BLaER1 (cell line): ENCODE data around the gene GRIA4.
A peak's percentile ranks its signal among the peaks of the same experiment; 100 is the strongest.

Experiments used
- H3K27ac ChIP-seq: shearing (Covaris generic); formaldehyde crosslinking; 2 replicates; pipeline ENCODE4 v1.8.1; 2022
- H3K27me3 ChIP-seq: shearing (Covaris generic); formaldehyde crosslinking; 2 replicates; pipeline ENCODE4 v1.8.1; 2022
- H3K36me3 ChIP-seq: shearing (Covaris generic); formaldehyde crosslinking; 2 replicates; pipeline ENCODE4 v1.8.1; 2022
- H3K4me1 ChIP-seq: shearing (Covaris generic); formaldehyde crosslinking; 2 replicates; pipeline ENCODE4 v1.8.1; 2022
- H3K4me2 ChIP-seq: shearing (Covaris generic); formaldehyde crosslinking; 2 replicates; pipeline ENCODE4 v1.8.1; 2022
- H3K4me3 ChIP-seq: shearing (Covaris generic); formaldehyde crosslinking; 2 replicates; pipeline ENCODE4 v1.8.1; 2022
- H3K9ac ChIP-seq: shearing (Covaris generic); formaldehyde crosslinking; 2 replicates; pipeline ENCODE4 v1.8.1; 2022
- H3K9me3 ChIP-seq: shearing (Covaris generic); formaldehyde crosslinking; 2 replicates; pipeline ENCODE4 v1.8.1; 2022
- H4K20me1 ChIP-seq: shearing (Covaris generic); formaldehyde crosslinking; 2 replicates; pipeline ENCODE4 v1.8.1; 2022
- Cebpa-rat ChIP-seq: shearing (Covaris generic); IDR thresholded peaks from 2 replicates; pipeline ENCODE4 v1.8.1; 2022

GRIA4 gene

GRCh38 chr11:105802390-105802789 lies 192.5 kb downstream of the GRIA4 start:
- Histone ChIP-seq H3K36me3 (no peaks in the 10 kb centered on the region), H3K4me3 (no peak overlapping the region), H3K4me2 (no peak overlapping the region), H3K27me3 (no peaks in the 10 kb centered on the region), H4K20me1 (no peaks in the 10 kb centered on the region), H3K4me1 (no peaks in the 10 kb centered on the region), H3K9me3 (no peaks in the 10 kb centered on the region), H3K9ac (no peak overlapping the region), H3K27ac (no peak overlapping the region)
- no peak for TF ChIP-seq Cebpa-rat

GRCh38 chr11:105811242-105811641 lies 201.4 kb downstream of the GRIA4 start:
- H3K4me2 ChIP-seq: no peak overlapping the region
- no peak for TF ChIP-seq Cebpa-rat
- H3K27me3 ChIP-seq: no peaks in the 10 kb centered on the region
- H3K4me1 ChIP-seq: no peaks in the 10 kb centered on the region
- no peak overlapping the region for H3K4me3 ChIP-seq
- H3K36me3 ChIP-seq: no peaks in the 10 kb centered on the region
- H3K9me3 ChIP-seq: no peaks in the 10 kb centered on the region
- H3K9ac ChIP-seq: no peak overlapping the region
- no peak overlapping the region for H3K27ac ChIP-seq
- no peaks in the 10 kb centered on the region for H4K20me1 ChIP-seq

- H3K4me1 ChIP-seq: no peaks in the 10 kb centered on the region
- H4K20me1 ChIP-seq: no peaks in the 10 kb centered on the region
- TF ChIP-seq Cebpa-rat: no peak
- no peak overlapping the region for H3K4me3 ChIP-seq
- H3K4me2 ChIP-seq: no peak overlapping the region
- no peaks in the 10 kb centered on the region for H3K9me3 ChIP-seq
- H3K27me3 ChIP-seq: no peaks in the 10 kb centered on the region
- no peak overlapping the region for H3K9ac ChIP-seq
- H3K36me3 ChIP-seq: no peaks in the 10 kb centered on the region
- H3K27ac ChIP-seq: no peak overlapping the region
Measured at GRCh38 chr11:105821372-105821771, 211.5 kb downstream of the GRIA4 start.

- no peak overlapping the region for H3K4me2 ChIP-seq
- H3K27ac ChIP-seq: no peak overlapping the region
- H4K20me1 ChIP-seq: no peaks in the 10 kb centered on the region
- H3K27me3 ChIP-seq: no peaks in the 10 kb centered on the region
- no peak overlapping the region for H3K9ac ChIP-seq
- no peaks in the 10 kb centered on the region for H3K36me3 ChIP-seq
- no peaks in the 10 kb centered on the region for H3K9me3 ChIP-seq
- H3K4me3 ChIP-seq: no peak overlapping the region
- no peak for TF ChIP-seq Cebpa-rat
- no peaks in the 10 kb centered on the region for H3K4me1 ChIP-seq
Measured at GRCh38 chr11:105821781-105822180, 211.9 kb downstream of the GRIA4 start.

GRCh38 chr11:105823495-105824033 lies 213.7 kb downstream of the GRIA4 start:
- H3K9me3 ChIP-seq: no peaks in the 10 kb centered on the region
- H3K9ac ChIP-seq: no peak overlapping the region
- TF ChIP-seq Cebpa-rat: no peak
- no peak overlapping the region for H3K4me2 ChIP-seq
- H3K4me3 ChIP-seq: no peak overlapping the region
- H3K4me1 ChIP-seq: no peaks in the 10 kb centered on the region
- H3K27ac ChIP-seq: no peak overlapping the region
- no peaks in the 10 kb centered on the region for H3K36me3 ChIP-seq
- no peaks in the 10 kb centered on the region for H3K27me3 ChIP-seq
- H4K20me1 ChIP-seq: no peaks in the 10 kb centered on the region

GRCh38 chr11:105824457-105825013 lies 214.7 kb downstream of the GRIA4 start:
- Histone ChIP-seq H3K27ac (no peak overlapping the region), H3K27me3 (no peaks in the 10 kb centered on the region), H3K4me3 (no peak overlapping the region), H3K4me2 (no peak overlapping the region), H3K9ac (no peak overlapping the region), H3K36me3 (no peaks in the 10 kb centered on the region), H3K4me1 (peaks cover 8% of the 10 kb centered on the region), H3K9me3 (no peaks in the 10 kb centered on the region), H4K20me1 (no peaks in the 10 kb centered on the region)
- no peak for TF ChIP-seq Cebpa-rat

GRCh38 chr11:105825141-105825540 lies 215.3 kb downstream of the GRIA4 start:
- H3K4me2 ChIP-seq: no peak overlapping the region
- no peaks in the 10 kb centered on the region for H3K36me3 ChIP-seq
- no peak for TF ChIP-seq Cebpa-rat
- H3K9ac ChIP-seq: no peak overlapping the region
- H3K4me1 ChIP-seq: peaks cover 10% of the 10 kb centered on the region
- no peaks in the 10 kb centered on the region for H3K9me3 ChIP-seq
- H4K20me1 ChIP-seq: no peaks in the 10 kb centered on the region
- no peaks in the 10 kb centered on the region for H3K27me3 ChIP-seq
- no peak overlapping the region for H3K4me3 ChIP-seq
- H3K27ac ChIP-seq: no peak overlapping the region

- no peak for TF ChIP-seq Cebpa-rat
- Histone ChIP-seq H3K4me1 (peaks cover 10% of the 10 kb centered on the region), H3K9me3 (no peaks in the 10 kb centered on the region), H4K20me1 (no peaks in the 10 kb centered on the region), H3K36me3 (no peaks in the 10 kb centered on the region), H3K4me2 (no peak overlapping the region), H3K4me3 (no peak overlapping the region), H3K27me3 (no peaks in the 10 kb centered on the region), H3K9ac (no peak overlapping the region), H3K27ac (no peak overlapping the region)
Measured at GRCh38 chr11:105827906-105828305, 218.0 kb downstream of the GRIA4 start.

GRCh38 chr11:105829084-105829483 lies 219.2 kb downstream of the GRIA4 start:
- Histone ChIP-seq H4K20me1 (no peaks in the 10 kb centered on the region), H3K9me3 (no peaks in the 10 kb centered on the region), H3K27ac (no peak overlapping the region), H3K27me3 (no peaks in the 10 kb centered on the region), H3K4me2 (peak overlapping the region; percentile 43), H3K36me3 (no peaks in the 10 kb centered on the region), H3K4me3 (no peak overlapping the region), H3K4me1 (peaks cover 10% of the 10 kb centered on the region), H3K9ac (no peak overlapping the region)
- no peak for TF ChIP-seq Cebpa-rat

GRCh38 chr11:105834461-105834860 lies 224.6 kb downstream of the GRIA4 start:
- Histone ChIP-seq H3K4me2 (no peak overlapping the region), H4K20me1 (no peaks in the 10 kb centered on the region), H3K4me1 (peaks cover 3% of the 10 kb centered on the region), H3K36me3 (no peaks in the 10 kb centered on the region), H3K9ac (no peak overlapping the region), H3K4me3 (no peak overlapping the region), H3K27ac (no peak overlapping the region), H3K27me3 (no peaks in the 10 kb centered on the region), H3K9me3 (no peaks in the 10 kb centered on the region)
- no peak for TF ChIP-seq Cebpa-rat
